Lung (tissue), 12 donors: ENCODE measurements around the gene ADAMTSL5. TPM values are rescaled to one million over a fixed set of nuclear protein-coding genes. Genes with fewer than 3 reads are reported as not detected.

ENCODE experiments used
- ATAC-seq: fragments of 200-7000 bp; cut with Tn5 transposase; one replicate; pipeline ENCODE4 v1.9.1; 2020; ENCODE audit warnings: moderate number of reproducible peaks; ENCODE audit not compliant: insufficient read depth, low FRiP score
- DNase-seq, 3 donors: peaks; one replicate each; pipeline ENCODE4 v3.0.0-alpha.2; 2013 to 2017
- H3K27ac ChIP-seq, 2 donors: one replicate each; pipeline ENCODE4 v1.5.1; 2013; ENCODE audit warnings: mild to moderate bottlenecking in 2 of 2, moderate library complexity in 2 of 2, control low read depth in 1 of 2, inconsistent platforms in 1 of 2, low read depth in 1 of 2, low read length in 1 of 2
- H3K27me3 ChIP-seq, 3 donors: one replicate each; pipeline ENCODE4 v1.5.1; 2013; ENCODE audit warnings: low read length in 2 of 3; ENCODE audit not compliant: control insufficient read depth in 3 of 3, insufficient read depth in 3 of 3
- H3K36me3 ChIP-seq, 4 donors: one replicate each; pipeline ENCODE4 v1.5.1; 2013; ENCODE audit warnings: low read length in 4 of 4, mild to moderate bottlenecking in 1 of 4, moderate library complexity in 1 of 4; ENCODE audit not compliant: control insufficient read depth in 4 of 4, insufficient read depth in 4 of 4
- H3K4me1 ChIP-seq, 5 donors: one replicate each; pipeline ENCODE4 v1.5.1; 2013; ENCODE audit warnings: low read length in 5 of 5, mild to moderate bottlenecking in 2 of 5, moderate library complexity in 1 of 5; ENCODE audit not compliant: control insufficient read depth in 5 of 5, insufficient read depth in 5 of 5
- H3K4me3 ChIP-seq: one replicate; pipeline ENCODE4 v1.5.1; 2013; ENCODE audit warnings: mild to moderate bottlenecking, control low read depth, moderate library complexity
- H3K9ac ChIP-seq, 2 donors: one replicate each; pipeline ENCODE4 v1.5.1; 2013; ENCODE audit warnings: low read length in 2 of 2, control low read depth in 1 of 2; ENCODE audit not compliant: insufficient read depth in 1 of 2
- H3K9me3 ChIP-seq, 4 donors: one replicate each; pipeline ENCODE4 v1.5.1; 2013; ENCODE audit warnings: low read length in 3 of 4, mild to moderate bottlenecking in 1 of 4, moderate library complexity in 1 of 4; ENCODE audit not compliant: control insufficient read depth in 4 of 4, insufficient read depth in 3 of 4
- CTCF ChIP-seq: IDR thresholded peaks from 2 replicates; pipeline ENCODE4 v1.5.1; 2012; ENCODE audit warnings: mild to moderate bottlenecking; ENCODE audit errors: control extremely low read depth, extremely low read depth
- WGBS, 2 donors: extraction: QIAGEN DNeasy Blood & Tissue Kit; methylation state at CpG; one replicate each; pipeline ENCODE4 v1.1.7; 2013; 5-methylcytosine and 5-hydroxymethylcytosine counted together
- polyA plus RNA-seq, 2 donors: library from polyadenylated mRNA; stranded (reverse); fragments of 200-250 nt; gene quantifications; one replicate each; pipeline ENCODE4 v1.2.1, GENCODE V29; 2013
- total RNA-seq, 2 donors: library from RNA; depleted of rRNA in 1 of 2; stranded (reverse); fragments of >200 nt in 1 of 2; gene quantifications; one replicate each; pipeline ENCODE4 v1.2.1, GENCODE V29; 2014 to 2021
- donor health status: control.
- donor health status: control.
- donor health status: Bipolar disorder and iron deficiency.
- donor health status: healthy.
- donor health status: DM: yes; HTN: yes; CAD: no.

Gene ADAMTSL5
- total and polyA plus RNA-seq, 4 donors: 0.97 to 2.8 (median 1.4) TPM

- ATAC-seq (peak; percentile 89), DNase-seq (peak; percentile 93 to 96 (median 94))
- Histone ChIP-seq H3K9ac (no peak overlapping the region), H3K27ac (peak overlapping the region; percentile 68 to 83), H3K4me1 (peaks cover 0 to 7% (median 5%) of the 10 kb centered on the region in 5 donors), H3K36me3 (no peaks in the 10 kb centered on the region), H3K4me3 (peak overlapping the region; percentile 21), H3K27me3 (peaks cover 0 to 44% (median 38%) of the 10 kb centered on the region in 3 donors), H3K9me3 (peaks cover 0 to 8% (median 0%) of the 10 kb centered on the region in 4 donors)
- TF ChIP-seq CTCF: peak; percentile 10
- 1 to 3% methylated on average over 35 to 46 of the region's 46 CpGs for WGBS, 2 donors
Observed at GRCh38 chr19:1507763-1508506, 4.9 kb downstream of the ADAMTSL5 start.

GRCh38 chr19:1507192-1507660 lies 5.6 kb downstream of the ADAMTSL5 start:
- no peak overlapping the region for H3K27ac ChIP-seq
- 66 to 78% methylated on average over 23 of the region's 23 CpGs for WGBS, 2 donors
- DNase-seq: no peak
- H3K9ac ChIP-seq: no peak overlapping the region
- no peak for TF ChIP-seq CTCF
- H3K4me3 ChIP-seq: no peak overlapping the region
- no peaks in the 10 kb centered on the region for H3K36me3 ChIP-seq
- ATAC-seq: no peak
- H3K9me3 ChIP-seq: peaks cover 0 to 8% (median 0%) of the 10 kb centered on the region in 4 donors
- peaks cover 0 to 44% (median 38%) of the 10 kb centered on the region in 3 donors for H3K27me3 ChIP-seq
- peaks cover 0 to 7% (median 6%) of the 10 kb centered on the region in 5 donors for H3K4me1 ChIP-seq

- no peak for TF ChIP-seq CTCF
- ATAC-seq (no peak), DNase-seq (no peak)
- Histone ChIP-seq H3K27ac (no peak overlapping the region), H3K27me3 (peaks cover 0 to 36% (median 35%) of the 10 kb centered on the region in 3 donors), H3K9me3 (peaks cover 0 to 8% (median 0%) of the 10 kb centered on the region in 4 donors), H3K36me3 (no peaks in the 10 kb centered on the region), H3K4me3 (no peak overlapping the region), H3K4me1 (peaks cover 0 to 7% (median 6%) of the 10 kb centered on the region in 5 donors), H3K9ac (no peak overlapping the region)
- 86 to 90% methylated on average over 45 of the region's 45 CpGs for WGBS, 2 donors
Observed at GRCh38 chr19:1505991-1506881, 6.6 kb downstream of the ADAMTSL5 start.
